Medulla oblongata (tissue), 1 donor: ENCODE data around the gene TP53BP1.
"Not testable (repeated sequence)": the region's sequence is repeated elsewhere in the genome, so short reads cannot be mapped to it uniquely, and the experiment has no call there.

Experiments
- DNase-seq: peaks from one replicate; pipeline ENCODE4 v3.0.0-alpha.2; 2015; ENCODE audit errors: extremely low spot score

TP53BP1 gene

DNA sequence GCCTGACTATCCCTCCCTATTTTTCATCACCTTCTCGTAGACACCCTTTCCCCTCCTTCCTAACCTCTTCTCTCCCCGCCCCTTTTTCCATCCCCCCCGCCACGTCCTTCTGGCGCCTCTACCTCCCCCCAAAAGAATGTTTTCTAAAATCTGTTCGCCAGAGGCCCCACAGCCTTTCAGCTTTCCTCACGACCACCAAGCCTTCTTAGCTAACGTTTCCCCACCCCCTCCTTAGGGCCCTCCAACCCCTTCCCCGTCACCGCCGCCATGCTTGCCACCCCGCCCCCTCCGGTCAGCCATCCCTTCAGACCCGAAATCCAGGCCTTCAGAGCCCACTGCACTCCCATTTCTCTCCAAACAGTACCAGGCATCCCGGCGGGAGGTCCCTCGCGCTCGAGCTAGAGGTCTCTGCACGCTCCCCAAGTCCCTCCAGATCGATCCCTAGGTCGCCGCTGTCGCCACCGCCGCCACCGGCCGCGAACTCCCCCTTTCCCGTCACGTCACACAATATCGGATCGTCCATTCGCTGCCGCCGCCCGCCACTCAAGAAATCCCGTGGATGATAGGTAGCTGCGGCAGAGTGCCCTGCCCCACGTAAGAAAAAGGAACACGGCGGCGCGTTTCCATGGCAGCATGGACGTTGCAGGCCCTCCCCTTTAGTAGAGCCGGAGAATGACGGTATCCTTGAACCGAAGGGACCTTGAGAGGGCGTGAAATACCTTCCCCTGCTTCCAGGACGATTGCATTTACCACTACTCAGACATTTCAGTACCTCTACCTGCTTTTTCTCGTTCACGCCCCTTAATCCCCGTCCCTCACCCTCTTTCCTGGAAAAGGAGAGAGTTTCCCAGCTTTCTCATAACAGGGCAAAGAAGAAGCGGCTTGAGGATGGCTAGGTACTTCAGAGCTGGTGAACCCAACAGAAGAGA lies at the start of gene TP53BP1:
TP53BP1 (minus strand) TSS at position 484 of the 929 bp plus-strand sequence; CDS start at position 371, 113 bp downstream.
- peak; percentile 97 for DNase-seq

DNA sequence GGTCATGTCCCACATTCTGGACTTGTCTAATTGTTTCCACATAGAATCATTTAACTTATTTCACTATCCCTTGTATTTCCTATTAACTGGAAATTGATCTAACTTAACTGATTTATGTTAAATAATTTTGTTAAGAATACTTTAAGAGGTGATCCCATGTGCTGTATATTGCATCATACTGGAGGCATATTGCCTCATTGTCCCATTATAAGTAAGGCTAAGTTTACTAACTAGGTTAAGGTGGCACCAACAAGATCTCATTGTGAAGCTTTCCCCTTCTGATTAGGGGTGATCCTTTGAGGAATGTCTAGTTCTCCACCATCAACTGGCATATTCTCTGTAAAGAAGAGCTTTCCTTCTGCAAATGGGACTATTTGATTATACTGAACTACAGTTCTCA lies 48.8 kb upstream of the TP53BP1 start:
- DNase-seq: no peak

GRCh38 chr15:43538091-43538490 lies 45.1 kb upstream of the TP53BP1 start:
- no peak for DNase-seq

- no peak for DNase-seq
Measured at GRCh38 chr15:43534897-43535296, 41.9 kb upstream of the TP53BP1 start.

DNA sequence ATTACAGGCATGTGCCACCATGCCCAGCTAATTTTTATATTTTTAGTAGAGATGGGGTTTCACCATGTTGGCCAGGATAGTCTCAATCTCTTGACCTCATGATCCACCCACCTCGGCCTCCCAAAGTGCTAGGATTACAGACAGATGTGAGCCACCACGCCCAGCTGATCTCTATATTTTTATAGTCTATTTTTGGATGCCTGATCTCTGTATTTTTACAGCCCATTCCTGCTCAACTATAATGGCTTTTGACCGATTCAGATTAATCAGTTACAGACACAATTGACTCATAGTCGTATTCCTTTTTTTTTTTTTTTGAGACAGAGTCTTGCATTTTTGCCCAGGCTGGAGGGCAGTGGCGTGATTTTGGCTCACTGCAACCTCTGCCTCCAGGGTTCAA lies 39.9 kb upstream of the TP53BP1 start:
- not testable (repeated sequence) for DNase-seq

DNA sequence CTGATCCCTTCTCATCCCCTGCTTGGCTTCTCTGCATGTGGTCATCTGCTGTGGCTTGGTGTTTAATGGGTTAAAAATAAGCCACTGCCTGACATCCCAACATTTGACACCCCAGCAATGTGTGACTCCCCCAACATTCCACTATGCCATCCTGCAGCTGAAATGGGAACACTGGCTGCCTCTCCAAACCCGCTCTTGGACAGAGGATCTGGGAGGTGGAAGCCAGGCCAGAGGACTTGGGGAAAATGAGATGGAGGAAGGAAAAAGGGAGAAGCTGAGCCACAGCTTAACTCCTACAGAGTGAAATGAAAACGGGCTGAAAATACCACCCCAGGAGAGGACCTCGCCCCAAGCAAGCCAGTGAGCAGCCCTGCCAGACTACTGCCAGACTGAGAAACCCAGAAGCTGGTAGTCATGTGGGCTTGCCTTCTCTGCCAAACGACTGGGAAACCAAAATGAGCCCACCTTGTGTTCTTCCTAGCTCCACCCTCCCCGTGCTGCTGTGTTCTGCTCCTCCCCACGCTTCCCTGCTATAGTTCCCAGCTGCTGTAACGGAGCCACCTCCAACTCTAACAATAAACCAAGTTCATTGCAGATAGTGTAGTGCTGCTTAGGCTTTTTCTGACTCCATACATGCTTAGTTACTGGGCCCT lies 38.2 kb upstream of the TP53BP1 start:
- peak; percentile 37 for DNase-seq

GRCh38 chr15:43529587-43530345 lies 36.8 kb upstream of the TP53BP1 start:
- DNase-seq: no peak

- no peak for DNase-seq
Measured at GRCh38 chr15:43529141-43529540, 36.2 kb upstream of the TP53BP1 start.

DNA sequence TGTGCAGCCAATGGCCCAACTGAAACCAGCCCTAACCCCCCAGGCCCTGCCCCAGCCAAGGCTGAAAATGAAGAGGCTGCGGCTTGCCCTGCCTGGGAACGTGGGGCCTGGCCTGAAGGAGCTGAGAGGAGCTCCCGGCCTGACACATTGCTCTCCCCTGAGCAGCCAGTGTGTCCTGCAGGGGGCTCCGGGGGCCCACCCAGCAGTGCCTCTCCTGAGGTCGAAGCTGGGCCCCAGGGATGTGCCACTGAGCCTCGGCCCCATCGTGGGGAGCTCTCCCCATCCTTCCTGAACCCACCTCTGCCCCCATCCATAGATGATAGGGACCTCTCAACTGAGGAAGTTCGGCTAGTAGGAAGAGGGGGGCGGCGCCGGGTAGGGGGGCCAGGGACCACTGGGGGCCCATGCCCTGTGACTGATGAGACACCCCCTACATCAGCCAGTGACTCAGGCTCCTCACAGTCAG lies 35.6 kb upstream of the TP53BP1 start:
- no peak for DNase-seq

DNA sequence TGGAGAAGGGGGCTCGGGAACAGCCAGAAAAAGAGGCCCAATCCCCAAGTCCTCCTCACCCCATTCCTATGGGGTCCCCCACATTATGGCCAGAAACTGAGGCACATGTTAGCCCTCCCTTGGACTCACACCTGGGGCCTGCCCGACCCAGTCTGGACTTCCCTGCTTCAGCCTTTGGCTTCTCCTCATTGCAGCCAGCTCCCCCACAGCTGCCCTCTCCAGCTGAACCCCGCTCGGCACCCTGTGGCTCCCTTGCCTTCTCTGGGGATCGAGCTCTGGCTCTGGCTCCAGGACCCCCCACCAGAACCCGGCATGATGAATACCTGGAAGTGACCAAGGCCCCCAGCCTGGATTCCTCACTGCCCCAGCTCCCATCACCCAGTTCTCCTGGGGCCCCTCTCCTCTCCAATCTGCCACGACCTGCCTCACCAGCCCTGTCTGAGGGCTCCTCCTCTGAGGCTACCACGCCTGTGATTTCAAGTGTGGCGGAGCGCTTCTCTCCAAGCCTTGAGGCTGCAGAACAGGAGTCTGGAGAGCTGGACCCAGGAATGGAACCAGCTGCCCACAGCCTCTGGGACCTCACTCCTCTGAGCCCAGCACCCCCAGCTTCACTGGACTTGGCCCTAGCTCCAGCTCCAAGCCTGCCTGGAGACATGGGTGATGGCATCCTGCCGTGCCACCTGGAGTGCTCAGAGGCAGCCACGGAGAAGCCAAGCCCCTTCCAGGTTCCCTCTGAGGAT lies 35.0 kb upstream of the TP53BP1 start:
- DNase-seq: no peak

DNA sequence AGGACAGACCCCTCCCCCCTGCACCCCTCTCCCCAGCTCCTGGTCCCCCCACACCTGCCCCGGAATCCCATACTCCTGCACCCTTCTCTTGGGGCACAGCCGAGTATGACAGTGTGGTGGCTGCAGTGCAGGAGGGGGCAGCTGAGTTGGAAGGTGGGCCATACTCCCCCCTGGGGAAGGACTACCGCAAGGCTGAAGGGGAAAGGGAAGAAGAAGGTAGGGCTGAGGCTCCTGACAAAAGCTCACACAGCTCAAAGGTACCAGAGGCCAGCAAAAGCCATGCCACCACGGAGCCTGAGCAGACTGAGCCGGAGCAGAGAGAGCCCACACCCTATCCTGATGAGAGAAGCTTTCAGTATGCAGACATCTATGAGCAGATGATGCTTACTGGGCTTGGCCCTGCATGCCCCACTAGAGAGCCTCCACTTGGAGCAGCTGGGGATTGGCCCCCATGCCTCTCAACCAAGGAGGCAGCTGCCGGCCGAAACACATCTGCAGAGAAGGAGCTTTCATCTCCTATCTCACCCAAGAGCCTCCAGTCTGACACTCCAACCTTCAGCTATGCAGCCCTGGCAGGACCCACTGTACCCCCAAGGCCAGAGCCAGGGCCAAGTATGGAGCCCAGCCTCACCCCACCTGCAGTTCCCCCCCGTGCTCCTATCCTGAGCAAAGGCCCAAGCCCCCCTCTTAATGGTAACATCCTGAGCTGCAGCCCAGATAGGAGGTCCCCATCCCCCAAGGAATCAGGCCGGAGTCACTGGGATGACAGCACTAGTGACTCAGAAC lies 34.3 kb upstream of the TP53BP1 start:
- DNase-seq: no peak

GRCh38 chr15:43526261-43526930 lies 33.4 kb upstream of the TP53BP1 start:
- DNase-seq: no peak

- no peak for DNase-seq
Measured at GRCh38 chr15:43525131-43525530, 32.2 kb upstream of the TP53BP1 start.

DNA sequence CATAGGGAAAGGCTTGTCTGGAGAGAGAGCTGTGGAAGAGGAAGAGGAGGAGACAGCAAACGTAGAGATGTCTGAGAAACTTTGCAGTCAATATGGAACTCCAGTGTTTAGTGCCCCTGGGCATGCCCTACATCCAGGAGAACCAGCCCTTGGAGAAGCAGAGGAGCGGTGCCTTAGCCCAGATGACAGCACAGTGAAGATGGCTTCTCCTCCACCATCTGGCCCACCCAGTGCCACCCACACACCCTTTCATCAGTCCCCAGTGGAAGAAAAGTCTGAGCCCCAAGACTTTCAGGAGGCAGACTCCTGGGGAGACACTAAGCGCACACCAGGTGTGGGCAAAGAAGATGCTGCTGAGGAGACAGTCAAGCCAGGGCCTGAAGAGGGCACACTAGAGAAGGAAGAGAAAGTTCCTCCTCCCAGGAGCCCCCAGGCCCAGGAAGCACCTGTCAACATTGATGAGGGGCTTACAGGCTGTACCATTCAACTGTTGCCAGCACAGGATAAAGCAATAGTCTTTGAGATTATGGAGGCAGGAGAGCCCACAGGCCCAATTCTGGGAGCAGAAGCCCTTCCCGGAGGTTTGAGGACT lies 31.4 kb upstream of the TP53BP1 start:
- DNase-seq: no peak

- DNase-seq: no peak
Measured at GRCh38 chr15:43523646-43524045, 30.7 kb upstream of the TP53BP1 start.

DNA sequence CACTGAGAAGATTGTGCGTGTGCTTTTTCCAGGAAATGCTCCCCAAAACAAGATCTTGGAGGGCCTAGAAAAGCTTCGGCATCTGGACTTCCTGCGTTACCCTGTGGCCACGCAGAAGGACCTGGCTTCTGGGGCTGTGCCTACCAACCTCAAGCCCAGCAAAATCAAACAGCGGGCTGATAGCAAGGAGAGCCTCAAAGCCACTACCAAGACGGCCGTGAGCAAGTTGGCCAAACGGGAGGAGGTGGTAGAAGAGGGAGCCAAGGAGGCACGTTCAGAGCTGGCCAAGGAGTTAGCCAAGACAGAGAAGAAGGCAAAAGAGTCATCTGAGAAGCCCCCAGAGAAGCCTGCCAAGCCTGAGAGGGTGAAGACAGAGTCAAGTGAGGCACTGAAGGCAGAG lies 29.3 kb upstream of the TP53BP1 start:
- no peak for DNase-seq

DNA sequence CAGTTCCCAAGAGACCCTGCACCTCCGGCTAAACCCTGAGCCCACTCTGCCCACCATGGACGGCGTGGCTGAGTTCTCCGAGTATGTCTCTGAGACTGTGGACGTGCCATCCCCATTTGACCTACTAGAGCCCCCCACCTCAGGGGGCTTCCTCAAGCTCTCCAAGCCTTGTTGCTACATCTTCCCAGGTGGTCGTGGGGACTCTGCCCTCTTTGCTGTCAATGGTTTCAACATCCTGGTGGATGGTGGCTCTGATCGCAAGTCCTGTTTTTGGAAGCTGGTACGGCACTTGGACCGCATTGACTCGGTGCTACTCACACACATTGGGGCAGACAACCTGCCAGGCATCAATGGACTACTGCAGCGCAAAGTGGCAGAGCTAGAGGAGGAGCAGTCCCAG lies 28.5 kb upstream of the TP53BP1 start:
- no peak for DNase-seq

DNA sequence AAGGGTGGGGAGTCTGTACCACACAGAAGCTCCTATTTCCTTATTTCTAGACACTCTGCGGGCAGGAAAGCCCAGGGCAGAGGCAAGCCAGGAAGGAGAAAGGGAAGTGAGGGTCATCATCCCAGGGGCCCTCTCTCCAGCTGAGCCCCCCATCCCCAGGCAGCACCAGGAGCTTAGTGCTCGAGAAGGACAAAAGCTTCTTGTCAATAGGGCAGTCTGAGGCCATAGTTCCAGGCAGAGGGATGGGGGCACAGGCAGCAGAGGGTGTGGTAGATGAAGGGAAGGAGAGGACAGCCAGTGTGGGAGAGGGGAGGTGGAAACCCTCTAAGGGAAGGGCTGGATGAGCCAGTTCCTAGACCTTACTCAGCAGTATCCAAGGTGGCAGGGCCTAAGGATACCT lies 27.2 kb upstream of the TP53BP1 start:
- no peak for DNase-seq

DNA sequence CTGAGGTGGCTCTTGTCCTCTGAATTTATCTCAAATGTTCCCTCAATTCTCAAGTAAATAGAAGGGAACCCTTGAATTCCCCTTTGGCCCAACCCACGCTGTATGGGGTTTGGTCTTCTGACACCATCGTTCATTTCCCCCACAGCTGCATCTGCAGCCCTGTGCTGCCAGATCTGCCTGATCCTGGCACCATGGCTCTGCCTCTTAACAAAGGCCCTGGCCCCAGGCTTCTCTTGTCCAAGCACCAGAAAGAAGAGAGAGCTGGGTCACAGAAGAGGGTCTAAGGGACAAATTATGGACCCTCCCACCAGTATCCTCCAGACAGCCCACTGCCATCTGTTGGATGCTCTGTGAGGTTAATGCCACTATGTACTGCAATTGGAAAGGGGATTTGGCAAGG lies 26.2 kb upstream of the TP53BP1 start:
- DNase-seq: peak; percentile 71
